IPS-15b (cell line): ENCODE data around the gene FBRS.
"Not testable (repeated sequence)": the region's sequence is repeated elsewhere in the genome, so short reads cannot be mapped to it uniquely, and the experiment has no call there.

Experiments used
- H3K27me3 ChIP-seq: one replicate; pipeline ENCODE4 v1.6.1; 2013; ENCODE audit warnings: low read length; ENCODE audit not compliant: control insufficient read depth, insufficient read depth
- H3K36me3 ChIP-seq: one replicate; pipeline ENCODE4 v1.6.1; 2013; ENCODE audit warnings: low read length; ENCODE audit not compliant: control insufficient read depth, insufficient read depth
- H3K4me1 ChIP-seq: one replicate; pipeline ENCODE4 v1.6.1; 2013; ENCODE audit warnings: mild to moderate bottlenecking, low read length; ENCODE audit not compliant: control insufficient read depth, insufficient read depth
- H3K4me3 ChIP-seq: one replicate; pipeline ENCODE4 v1.5.1; 2013; ENCODE audit warnings: low read depth, low read length
- H3K9ac ChIP-seq: one replicate; pipeline ENCODE4 v1.6.1; 2013; ENCODE audit warnings: low read depth, mild to moderate bottlenecking, low read length
- H3K9me3 ChIP-seq: one replicate; pipeline ENCODE4 v1.6.1; 2013; ENCODE audit warnings: mild to moderate bottlenecking, low read length; ENCODE audit not compliant: control insufficient read depth, insufficient read depth

Gene FBRS

DNA sequence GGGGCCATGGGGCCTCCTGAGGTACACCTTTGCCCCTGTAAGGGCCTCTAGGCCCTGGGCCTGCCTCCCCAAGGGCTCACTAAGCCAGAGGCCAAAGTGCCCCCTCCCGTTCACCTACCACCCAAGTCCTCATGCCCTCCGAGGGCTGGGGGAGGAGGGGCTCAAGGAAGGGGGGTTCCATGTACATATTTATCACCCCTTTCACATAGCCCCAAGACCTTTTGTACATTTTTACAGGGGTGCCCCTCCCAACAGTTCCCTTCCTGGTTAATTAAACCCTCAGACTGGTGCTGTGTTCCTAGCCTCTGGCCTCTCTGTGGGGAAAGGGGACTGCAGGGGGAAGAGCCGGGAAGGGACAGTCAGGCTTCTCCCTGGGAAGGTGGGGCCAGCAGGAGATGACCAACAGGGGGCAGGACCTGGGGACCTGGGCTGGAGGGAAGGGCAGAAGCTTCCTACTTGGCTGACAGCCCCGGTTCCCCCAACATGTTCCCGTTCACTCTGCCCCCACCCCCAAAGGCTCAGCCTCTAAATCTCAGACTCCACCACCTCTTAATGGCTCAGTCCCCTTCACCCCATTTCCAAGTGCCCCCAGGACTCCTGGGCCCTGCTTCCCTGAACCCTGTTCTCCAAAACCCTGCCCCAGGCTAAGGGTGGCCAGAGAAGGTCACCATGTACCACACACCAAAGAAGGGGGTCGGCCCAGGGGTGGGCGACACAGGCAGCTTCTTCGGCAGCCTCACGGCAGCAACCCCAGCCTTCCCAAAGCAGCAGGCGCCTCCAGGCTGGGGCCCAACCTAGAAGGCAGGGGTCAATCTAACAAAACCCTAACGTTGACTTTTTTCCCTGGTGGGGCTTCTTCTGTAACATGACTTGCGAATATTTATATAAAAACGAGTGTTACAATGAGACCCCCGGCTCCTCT, 11.9 kb downstream of the FBRS start:
- Histone ChIP-seq H3K27me3 (peaks cover 70% of the 10 kb centered on the region), H3K36me3 (no peaks in the 10 kb centered on the region), H3K4me1 (no peaks in the 10 kb centered on the region), H3K4me3 (no peak overlapping the region), H3K9ac (no peak overlapping the region), H3K9me3 (no peaks in the 10 kb centered on the region)

GRCh38 chr16:30675143-30675542, 16.9 kb downstream of the FBRS start:
- no peak overlapping the region for H3K9ac ChIP-seq
- H3K4me1 ChIP-seq: no peaks in the 10 kb centered on the region
- H3K4me3 ChIP-seq: no peak overlapping the region
- peaks cover 91% of the 10 kb centered on the region for H3K27me3 ChIP-seq
- no peaks in the 10 kb centered on the region for H3K9me3 ChIP-seq
- no peaks in the 10 kb centered on the region for H3K36me3 ChIP-seq

DNA sequence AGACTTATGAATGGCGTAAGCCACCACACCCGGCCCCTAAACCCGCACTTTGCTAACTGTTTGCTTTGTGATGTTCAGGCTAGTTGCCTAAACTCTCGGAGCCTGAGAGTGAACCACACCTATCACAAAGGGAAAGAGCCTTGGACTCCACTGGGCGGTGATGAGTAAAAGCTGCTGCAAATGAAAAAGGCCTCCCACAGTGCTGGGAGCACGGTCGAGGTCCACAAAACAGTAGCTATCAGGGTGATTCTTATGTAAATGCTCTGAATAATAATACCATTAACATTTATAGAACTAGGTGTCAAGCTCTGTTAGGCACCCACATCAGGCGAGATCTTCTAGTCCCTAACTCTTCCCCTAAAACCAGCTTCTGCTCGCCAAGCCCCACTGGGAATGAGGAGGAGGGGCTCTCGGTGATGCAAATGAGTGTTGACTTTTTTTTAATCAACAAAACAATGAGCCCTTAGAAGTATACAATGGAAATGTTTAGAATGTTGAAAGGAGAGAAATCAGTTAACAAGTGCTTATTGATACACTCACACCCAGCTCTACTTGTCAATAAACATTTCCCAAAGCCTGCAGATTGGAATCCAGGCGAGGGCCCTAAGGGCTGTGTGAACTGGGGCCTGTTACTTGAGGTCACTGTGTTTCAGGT, 19.8 kb downstream of the FBRS start:
- H3K27me3 ChIP-seq: peaks cover 92% of the 10 kb centered on the region
- no peak overlapping the region for H3K4me3 ChIP-seq
- no peaks in the 10 kb centered on the region for H3K4me1 ChIP-seq
- H3K36me3 ChIP-seq: no peaks in the 10 kb centered on the region
- no peak overlapping the region for H3K9ac ChIP-seq
- no peaks in the 10 kb centered on the region for H3K9me3 ChIP-seq

DNA sequence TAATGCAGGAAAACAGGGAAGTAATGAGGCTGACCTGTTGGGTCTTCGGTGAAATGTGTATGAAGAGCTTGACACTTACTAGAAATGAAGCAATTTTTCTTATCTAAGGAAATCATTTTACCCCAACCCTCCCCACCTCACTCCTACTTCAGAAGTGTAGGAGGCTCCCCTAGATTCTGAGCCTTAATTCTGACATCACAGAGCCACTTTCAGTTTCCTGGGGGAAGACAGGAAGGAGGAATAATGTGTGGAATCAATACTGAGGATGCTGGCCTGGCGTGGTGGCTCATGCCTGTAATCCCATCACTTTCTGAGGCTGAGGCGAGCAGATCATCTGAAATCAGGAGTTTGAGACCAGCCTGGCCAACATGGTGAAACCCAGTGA, 20.3 kb downstream of the FBRS start:
- H3K27me3 ChIP-seq: peaks cover 92% of the 10 kb centered on the region
- no peaks in the 10 kb centered on the region for H3K4me1 ChIP-seq
- H3K9me3 ChIP-seq: no peaks in the 10 kb centered on the region
- no peak overlapping the region for H3K9ac ChIP-seq
- H3K4me3 ChIP-seq: no peak overlapping the region
- no peaks in the 10 kb centered on the region for H3K36me3 ChIP-seq

DNA sequence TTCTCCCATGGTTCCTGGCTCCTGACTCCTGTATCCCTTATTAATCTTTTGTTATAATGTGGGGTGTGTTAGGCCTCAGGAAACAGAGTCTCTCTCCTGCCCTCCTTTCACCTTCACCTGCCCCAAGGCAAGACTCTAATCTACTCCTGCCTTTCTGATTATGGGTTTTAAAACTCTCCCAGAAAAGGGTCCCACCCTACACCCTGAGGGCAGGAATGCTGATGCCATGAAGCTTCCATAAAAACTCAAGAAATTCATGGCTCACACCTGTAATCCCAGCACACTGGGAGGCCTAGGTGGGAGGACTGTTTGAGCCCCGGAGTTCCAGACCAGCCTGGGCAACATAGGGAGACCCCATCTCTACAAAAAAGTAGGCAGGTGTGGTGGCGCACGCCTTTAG, 22.1 kb downstream of the FBRS start:
- Histone ChIP-seq H3K9me3 (no peaks in the 10 kb centered on the region), H3K4me3 (no peak overlapping the region), H3K9ac (no peak overlapping the region), H3K4me1 (no peaks in the 10 kb centered on the region), H3K36me3 (no peaks in the 10 kb centered on the region), H3K27me3 (peaks cover 92% of the 10 kb centered on the region)

DNA sequence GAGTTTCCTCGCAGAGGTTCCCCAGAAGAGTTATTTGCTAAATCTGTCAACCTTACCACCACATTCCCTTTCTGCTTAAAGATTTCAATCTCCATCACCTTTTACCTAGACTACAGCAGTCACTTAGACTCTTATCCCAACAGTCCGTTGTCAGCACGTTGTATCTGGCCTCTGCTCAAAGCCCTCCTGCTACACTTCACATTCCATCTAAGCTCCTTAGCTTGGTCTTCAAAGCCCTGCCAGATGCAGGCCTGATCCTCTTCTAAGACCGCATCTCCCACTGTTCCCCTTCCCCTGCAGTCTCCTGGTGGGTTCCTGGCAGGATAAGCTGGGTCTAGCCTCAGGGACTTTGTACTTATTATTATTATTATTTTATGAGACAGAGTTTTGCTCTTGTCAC, 30.5 kb downstream of the FBRS start:
- H3K4me3 ChIP-seq: no peak overlapping the region
- no peak overlapping the region for H3K9ac ChIP-seq
- H3K27me3 ChIP-seq: peaks cover 98% of the 10 kb centered on the region
- peaks cover 9% of the 10 kb centered on the region for H3K4me1 ChIP-seq
- no peaks in the 10 kb centered on the region for H3K36me3 ChIP-seq
- no peaks in the 10 kb centered on the region for H3K9me3 ChIP-seq

DNA sequence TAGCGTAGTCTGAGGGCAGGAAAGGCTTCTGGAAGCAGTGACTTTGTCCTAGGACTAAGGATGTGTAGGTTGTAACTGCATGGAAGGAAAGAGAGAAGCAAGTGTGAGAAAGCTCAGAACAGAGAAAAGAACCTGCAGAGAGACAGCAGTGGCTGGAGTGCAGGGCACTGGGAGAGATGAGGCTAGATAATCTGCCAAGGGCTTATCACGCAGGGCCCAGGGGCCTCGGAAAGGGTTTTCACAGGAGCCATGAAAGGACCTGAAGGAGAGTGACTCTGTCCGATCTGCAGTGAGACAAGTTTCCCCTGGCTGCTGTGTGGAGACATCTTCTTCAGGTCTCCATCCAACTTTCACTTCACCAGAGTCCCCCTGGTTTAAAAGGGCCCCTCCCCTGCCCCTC, 33.7 kb downstream of the FBRS start:
- no peak overlapping the region for H3K9ac ChIP-seq
- H3K27me3 ChIP-seq: peaks cover 93% of the 10 kb centered on the region
- H3K36me3 ChIP-seq: no peaks in the 10 kb centered on the region
- peaks cover 9% of the 10 kb centered on the region for H3K4me1 ChIP-seq
- H3K9me3 ChIP-seq: no peaks in the 10 kb centered on the region
- H3K4me3 ChIP-seq: no peak overlapping the region

GRCh38 chr16:30692396-30693064, 34.3 kb downstream of the FBRS start:
- Histone ChIP-seq H3K27me3 (peaks cover 93% of the 10 kb centered on the region), H3K36me3 (no peaks in the 10 kb centered on the region), H3K4me3 (no peak overlapping the region), H3K9me3 (no peaks in the 10 kb centered on the region), H3K9ac (no peak overlapping the region), H3K4me1 (peaks cover 9% of the 10 kb centered on the region)

DNA sequence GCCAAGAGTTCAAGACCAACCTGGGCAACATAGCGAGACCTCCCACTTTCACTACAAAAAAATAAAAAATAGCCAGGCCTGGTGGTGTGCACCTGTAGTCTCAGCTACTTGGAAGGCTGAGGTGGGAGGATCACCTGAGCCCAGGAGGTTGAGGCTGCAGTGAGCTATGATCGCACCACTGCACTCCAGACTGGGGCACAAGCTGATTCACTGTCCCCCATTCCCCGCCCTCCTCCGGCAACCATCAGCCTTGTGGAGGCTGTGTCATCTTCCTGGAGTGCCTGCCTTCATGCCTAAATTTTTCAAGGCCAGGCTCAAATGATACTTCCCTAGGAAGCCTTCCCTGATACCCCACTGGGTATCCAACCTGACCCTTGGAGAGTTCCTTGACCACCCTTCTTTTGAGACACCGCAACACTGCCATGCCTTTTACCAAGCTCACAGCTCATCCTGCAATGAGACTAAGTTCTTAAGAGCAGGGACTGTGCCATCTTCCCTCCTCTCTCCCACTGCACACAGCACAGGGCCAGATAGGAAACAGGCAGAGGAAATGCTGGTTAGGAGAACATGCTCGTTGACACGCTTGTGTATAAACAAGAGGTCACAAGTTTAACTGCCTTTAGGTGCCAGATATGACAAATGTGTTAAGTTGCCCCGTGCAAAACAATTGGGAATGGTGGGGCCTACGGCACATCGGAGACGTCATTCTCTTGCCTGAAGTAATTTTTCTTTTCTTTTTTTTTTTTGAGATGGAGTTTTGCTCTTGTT, 36.9 kb downstream of the FBRS start:
- Histone ChIP-seq H3K4me1 (peaks cover 9% of the 10 kb centered on the region), H3K9ac (no peak overlapping the region), H3K4me3 (no peak overlapping the region), H3K27me3 (peaks cover 70% of the 10 kb centered on the region), H3K36me3 (peaks cover 2% of the 10 kb centered on the region), H3K9me3 (no peaks in the 10 kb centered on the region)

DNA sequence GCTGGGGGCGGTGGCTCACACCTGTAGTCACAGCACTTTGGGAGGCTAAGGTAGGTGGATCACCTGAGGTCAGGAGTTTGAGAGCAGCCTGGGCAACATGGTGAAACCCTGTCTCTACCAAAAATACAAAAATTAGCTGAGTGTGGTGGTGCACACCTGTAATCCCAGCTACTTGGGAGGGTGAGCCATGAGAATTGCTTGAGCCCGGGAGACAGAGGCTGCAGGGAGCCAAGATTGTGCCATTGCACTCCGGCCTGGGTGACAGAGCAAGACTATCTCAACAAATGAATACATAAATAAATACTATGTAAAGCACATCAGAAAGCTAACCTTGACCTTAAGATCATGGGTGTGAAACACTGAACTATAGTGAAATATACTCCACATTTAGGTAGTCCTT, 38.4 kb downstream of the FBRS start:
- H3K4me3 ChIP-seq, H3K9ac ChIP-seq, H3K9me3 ChIP-seq, H3K4me1 ChIP-seq, H3K36me3 ChIP-seq: not testable (repeated sequence)
- H3K27me3 ChIP-seq: peaks cover 54% of the 10 kb centered on the region
